NB4 (cell line): ENCODE data around the gene STARD7.
"Not testable (repeated sequence)": the region's sequence is repeated elsewhere in the genome, so short reads cannot be mapped to it uniquely, and the experiment has no call there.

Source experiments
- DNase-seq: peaks from one replicate; pipeline ENCODE4 v3.0.0; 2010; ENCODE audit warnings: low read depth
- H3K4me3 ChIP-seq: one replicate; pipeline ENCODE4 v1.5.1; 2011; ENCODE audit warnings: mild to moderate bottlenecking, low read depth, low read length, moderate library complexity
- CTCF ChIP-seq: IDR thresholded peaks from one replicate; pipeline ENCODE4 v1.5.1; 2012; ENCODE audit warnings: low read depth, low read length
- MAX ChIP-seq: IDR thresholded peaks from 2 replicates; pipeline ENCODE4 v1.6.1; 2011; ENCODE audit warnings: low read depth, low read length
- MYC ChIP-seq: IDR thresholded peaks from 2 replicates; pipeline ENCODE4 v1.6.1; 2011; ENCODE audit warnings: low read depth, low read length
- POLR2A ChIP-seq: IDR thresholded peaks from 2 replicates; pipeline ENCODE4 v1.6.1; 2011; ENCODE audit warnings: mild to moderate bottlenecking; ENCODE audit not compliant: insufficient read length; ENCODE audit errors: extremely low read depth

Gene STARD7

GRCh38 chr2:96231316-96231715, 22.7 kb upstream of the STARD7 start:
- TF ChIP-seq POLR2A: no peak

GRCh38 chr2:96225016-96225533, 16.4 kb upstream of the STARD7 start:
- peak; percentile 92 for DNase-seq
- H3K4me3 ChIP-seq: no peak overlapping the region
- no peak for TF ChIP-seq CTCF
- TF ChIP-seq MAX: no peak
- no peak for TF ChIP-seq POLR2A
- no peak for TF ChIP-seq MYC

More at GRCh38 chr2:96231316-96231715, 22.7 kb upstream of the STARD7 start:
- H3K4me3 ChIP-seq: no peak overlapping the region
- DNase-seq: no peak

- H3K4me3 ChIP-seq: not testable (repeated sequence)
- DNase-seq: peak; percentile 85
Observed at GRCh38 chr2:96221106-96221505, 12.5 kb upstream of the STARD7 start.

- H3K4me3 ChIP-seq, DNase-seq: not testable (repeated sequence)
Observed at GRCh38 chr2:96219959-96220358, 11.3 kb upstream of the STARD7 start.

GRCh38 chr2:96218508-96219131, 10.0 kb upstream of the STARD7 start:
- TF ChIP-seq MAX (no peak), CTCF (no peak), MYC (no peak), POLR2A (no peak)
- H3K4me3 ChIP-seq: no peak overlapping the region
- peak; percentile 64 for DNase-seq

- no peak for DNase-seq
- H3K4me3 ChIP-seq: no peak overlapping the region
- TF ChIP-seq MAX (no peak), CTCF (no peak), POLR2A (no peak)
Observed at GRCh38 chr2:96214554-96214953, 5.9 kb upstream of the STARD7 start.

GRCh38 chr2:96213379-96213778, 4.8 kb upstream of the STARD7 start:
- DNase-seq: peak; percentile 35
- TF ChIP-seq CTCF (no peak), MAX (no peak), MYC (no peak), POLR2A (no peak)
- H3K4me3 ChIP-seq: no peak overlapping the region
